ENCODE results near the gene FKBP5.
"Not testable (repeated sequence)": the region's sequence is repeated elsewhere in the genome, so short reads cannot be mapped to it uniquely, and the experiment has no call there.

Gene FKBP5

DNA sequence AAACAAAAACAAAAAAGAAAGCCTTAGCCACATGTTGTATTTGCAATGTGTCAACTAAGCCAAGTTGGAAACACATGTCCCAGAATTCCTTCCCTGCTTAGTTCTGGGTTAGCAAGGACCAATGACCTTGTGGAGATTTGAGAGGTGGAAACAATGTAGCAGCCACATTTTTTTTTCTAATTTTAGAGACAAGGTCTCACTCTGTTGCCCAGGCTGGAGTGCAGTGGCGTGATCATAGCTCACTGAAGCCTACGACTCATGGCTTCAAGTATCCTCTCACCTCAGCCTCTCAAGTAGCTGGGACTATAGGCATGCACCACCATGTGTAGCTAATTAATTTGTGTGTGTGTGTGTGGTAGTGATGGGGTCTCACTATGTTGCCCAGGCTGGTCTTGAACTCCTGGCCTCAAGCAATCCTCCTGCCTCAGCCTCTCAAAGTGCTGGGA lies 117.8 kb downstream of the FKBP5 start:
- not testable (repeated sequence) for H3K4me1 ChIP-seq (ENCODE audit: insufficient read depth, low read length); H3K9ac ChIP-seq (ENCODE audit: low read depth, low read length); H3K4me3 ChIP-seq (ENCODE audit: low read length); H3K27ac ChIP-seq (ENCODE audit: low read length); H3K27me3 ChIP-seq (ENCODE audit: insufficient read depth, low read length)
- Histone ChIP-seq H3K9me3 (ENCODE audit: insufficient read depth, low read depth, low read length) (peaks cover 11% of the 10 kb centered on the region; the same call in 1 of the 2 replicates), H3K36me3 (ENCODE audit: insufficient read depth, low read depth, low read length) (peaks cover 22% of the 10 kb centered on the region)

- H3K9ac ChIP-seq (ENCODE audit: low read depth, low read length): no peak overlapping the region
- peaks cover 11% of the 10 kb centered on the region; the same call in 1 of the 2 replicates for H3K9me3 ChIP-seq (ENCODE audit: insufficient read depth, low read depth, low read length)
- H3K36me3 ChIP-seq (ENCODE audit: insufficient read depth, low read depth, low read length): 0 out of 2 replicates have a peak, but pooled peaks cover 5% of the 10 kb centered on the region
- no peak overlapping the region for H3K4me3 ChIP-seq (ENCODE audit: low read length)
- no peaks in the 10 kb centered on the region for H3K4me1 ChIP-seq (ENCODE audit: insufficient read depth, low read length)
- no peaks in the 10 kb centered on the region for H3K27me3 ChIP-seq (ENCODE audit: insufficient read depth, low read length)
- H3K27ac ChIP-seq (ENCODE audit: low read length): no peak overlapping the region
Measured at GRCh38 chr6:35569011-35569461, 119.7 kb downstream of the FKBP5 start.

DNA sequence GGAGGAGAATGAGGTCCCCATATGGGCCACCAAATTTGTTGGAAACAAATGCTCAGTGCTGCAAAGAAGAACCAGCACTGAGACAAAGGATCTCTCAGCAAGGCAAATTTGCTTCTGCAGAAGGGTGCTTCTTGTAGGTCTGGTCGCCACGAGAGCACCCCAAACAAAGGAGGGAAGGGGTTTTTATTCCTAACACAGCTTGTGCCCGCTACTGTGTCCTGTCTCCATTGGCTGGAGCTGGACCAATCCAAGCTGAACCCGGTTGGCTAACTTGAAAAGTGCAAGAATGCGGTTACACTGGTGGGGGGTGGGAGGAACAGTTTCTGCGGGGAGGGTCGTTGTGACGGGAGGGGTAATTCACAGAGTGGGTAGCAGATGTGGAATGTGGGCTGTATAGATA lies 121.9 kb downstream of the FKBP5 start:
- H3K36me3 ChIP-seq (ENCODE audit: insufficient read depth, low read depth, low read length): no peaks in the 10 kb centered on the region
- no peaks in the 10 kb centered on the region for H3K4me1 ChIP-seq (ENCODE audit: insufficient read depth, low read length)
- no peak overlapping the region for H3K27ac ChIP-seq (ENCODE audit: low read length)
- H3K27me3 ChIP-seq (ENCODE audit: insufficient read depth, low read length): no peaks in the 10 kb centered on the region
- no peak overlapping the region for H3K4me3 ChIP-seq (ENCODE audit: low read length)
- peaks cover 11% of the 10 kb centered on the region; the same call in 1 of the 2 replicates for H3K9me3 ChIP-seq (ENCODE audit: insufficient read depth, low read depth, low read length)
- H3K9ac ChIP-seq (ENCODE audit: low read depth, low read length): no peak overlapping the region

- Histone ChIP-seq H3K27me3 (ENCODE audit: insufficient read depth, low read length) (no peaks in the 10 kb centered on the region), H3K9me3 (ENCODE audit: insufficient read depth, low read depth, low read length) (peaks cover 11% of the 10 kb centered on the region; the same call in 1 of the 2 replicates), H3K9ac (ENCODE audit: low read depth, low read length) (no peak overlapping the region), H3K36me3 (ENCODE audit: insufficient read depth, low read depth, low read length) (no peaks in the 10 kb centered on the region), H3K27ac (ENCODE audit: low read length) (no peak overlapping the region), H3K4me1 (ENCODE audit: insufficient read depth, low read length) (peaks cover 6% of the 10 kb centered on the region; the same call in 1 of the 2 replicates), H3K4me3 (ENCODE audit: low read length) (no peak overlapping the region)
Measured at GRCh38 chr6:35564733-35565132, 124.0 kb downstream of the FKBP5 start.

- Histone ChIP-seq H3K27me3 (ENCODE audit: insufficient read depth, low read length) (no peaks in the 10 kb centered on the region), H3K4me1 (ENCODE audit: insufficient read depth, low read length) (peaks cover 6% of the 10 kb centered on the region; the same call in 1 of the 2 replicates), H3K9ac (ENCODE audit: low read depth, low read length) (no peak overlapping the region), H3K36me3 (ENCODE audit: insufficient read depth, low read depth, low read length) (no peaks in the 10 kb centered on the region), H3K4me3 (ENCODE audit: low read length) (no peak overlapping the region), H3K27ac (ENCODE audit: low read length) (no peak overlapping the region), H3K9me3 (ENCODE audit: insufficient read depth, low read depth, low read length) (peaks cover 9% of the 10 kb centered on the region; the same call in 1 of the 2 replicates)
Measured at GRCh38 chr6:35562060-35562459, 126.7 kb downstream of the FKBP5 start.

- no peak overlapping the region for H3K27ac ChIP-seq (ENCODE audit: low read length)
- H3K4me3 ChIP-seq (ENCODE audit: low read length): no peak overlapping the region
- H3K4me1 ChIP-seq (ENCODE audit: insufficient read depth, low read length): peaks cover 6% of the 10 kb centered on the region; the same call in 1 of the 2 replicates
- H3K9ac ChIP-seq (ENCODE audit: low read depth, low read length): no peak overlapping the region
- H3K36me3 ChIP-seq (ENCODE audit: insufficient read depth, low read depth, low read length): no peaks in the 10 kb centered on the region
- H3K27me3 ChIP-seq (ENCODE audit: insufficient read depth, low read length): no peaks in the 10 kb centered on the region
- H3K9me3 ChIP-seq (ENCODE audit: insufficient read depth, low read depth, low read length): no peaks in the 10 kb centered on the region
Measured at GRCh38 chr6:35561113-35561512, 127.6 kb downstream of the FKBP5 start.

DNA sequence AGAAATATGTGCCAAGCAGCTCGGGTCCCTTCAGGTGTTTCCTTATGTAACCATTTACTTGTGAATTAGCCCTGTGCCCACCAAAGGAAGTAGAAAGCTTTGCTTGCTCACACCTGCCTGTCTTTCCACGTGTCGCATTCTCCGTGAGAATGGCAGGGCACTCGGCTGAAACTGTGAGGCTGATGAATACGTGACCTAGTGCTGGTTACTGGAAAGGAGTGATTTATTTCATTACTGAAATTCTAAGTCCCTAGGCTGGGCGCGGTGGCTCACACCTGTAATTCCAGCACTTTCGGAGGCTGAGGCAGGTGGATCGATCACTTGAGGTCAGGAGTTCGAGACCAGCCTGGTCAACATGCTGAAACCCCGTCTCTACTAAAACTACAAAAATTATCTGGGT lies 130.1 kb downstream of the FKBP5 start:
- Histone ChIP-seq H3K27ac (ENCODE audit: low read length) (no peak overlapping the region), H3K9ac (ENCODE audit: low read depth, low read length) (no peak overlapping the region), H3K36me3 (ENCODE audit: insufficient read depth, low read depth, low read length) (no peaks in the 10 kb centered on the region), H3K4me3 (ENCODE audit: low read length) (no peak overlapping the region), H3K9me3 (ENCODE audit: insufficient read depth, low read depth, low read length) (no peaks in the 10 kb centered on the region), H3K27me3 (ENCODE audit: insufficient read depth, low read length) (no peaks in the 10 kb centered on the region), H3K4me1 (ENCODE audit: insufficient read depth, low read length) (peaks cover 6% of the 10 kb centered on the region; the same call in 1 of the 2 replicates)

- Histone ChIP-seq H3K9ac (ENCODE audit: low read depth, low read length) (no peak overlapping the region), H3K4me3 (ENCODE audit: low read length) (no peak overlapping the region), H3K27me3 (ENCODE audit: insufficient read depth, low read length) (no peaks in the 10 kb centered on the region), H3K9me3 (ENCODE audit: insufficient read depth, low read depth, low read length) (no peaks in the 10 kb centered on the region), H3K4me1 (ENCODE audit: insufficient read depth, low read length) (peaks cover 6% of the 10 kb centered on the region; the same call in 1 of the 2 replicates), H3K36me3 (ENCODE audit: insufficient read depth, low read depth, low read length) (no peaks in the 10 kb centered on the region), H3K27ac (ENCODE audit: low read length) (no peak overlapping the region)
Measured at GRCh38 chr6:35557239-35557638, 131.5 kb downstream of the FKBP5 start.

- Histone ChIP-seq H3K9me3 (ENCODE audit: insufficient read depth, low read depth, low read length) (no peaks in the 10 kb centered on the region), H3K27me3 (ENCODE audit: insufficient read depth, low read length) (no peaks in the 10 kb centered on the region), H3K36me3 (ENCODE audit: insufficient read depth, low read depth, low read length) (no peaks in the 10 kb centered on the region), H3K27ac (ENCODE audit: low read length) (no peak overlapping the region), H3K4me3 (ENCODE audit: low read length) (no peak overlapping the region), H3K9ac (ENCODE audit: low read depth, low read length) (no peak overlapping the region), H3K4me1 (ENCODE audit: insufficient read depth, low read length) (no peaks in the 10 kb centered on the region)
Measured at GRCh38 chr6:35554811-35555210, 133.9 kb downstream of the FKBP5 start.

DNA sequence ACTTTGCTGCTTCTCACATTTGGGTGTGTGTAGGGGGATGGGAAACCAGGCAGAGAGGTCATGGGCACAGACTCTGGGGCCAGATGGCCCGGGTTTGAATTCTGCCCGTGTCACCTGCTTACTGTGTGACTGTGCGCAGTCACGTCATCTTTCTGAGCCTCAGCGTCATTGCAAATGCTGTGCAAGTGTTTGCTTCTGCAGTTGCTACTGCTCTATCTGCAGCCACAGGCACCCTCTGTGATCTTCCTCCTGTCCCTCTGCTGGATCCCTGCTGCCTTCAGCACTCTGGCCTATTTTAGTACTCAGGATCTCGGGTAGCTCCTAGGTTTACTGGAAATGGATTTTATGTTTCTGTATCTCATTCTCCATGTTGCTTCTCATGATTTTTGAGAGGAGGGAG lies 135.4 kb downstream of the FKBP5 start:
- H3K9ac ChIP-seq (ENCODE audit: low read depth, low read length): no peak overlapping the region
- no peak overlapping the region for H3K4me3 ChIP-seq (ENCODE audit: low read length)

DNA sequence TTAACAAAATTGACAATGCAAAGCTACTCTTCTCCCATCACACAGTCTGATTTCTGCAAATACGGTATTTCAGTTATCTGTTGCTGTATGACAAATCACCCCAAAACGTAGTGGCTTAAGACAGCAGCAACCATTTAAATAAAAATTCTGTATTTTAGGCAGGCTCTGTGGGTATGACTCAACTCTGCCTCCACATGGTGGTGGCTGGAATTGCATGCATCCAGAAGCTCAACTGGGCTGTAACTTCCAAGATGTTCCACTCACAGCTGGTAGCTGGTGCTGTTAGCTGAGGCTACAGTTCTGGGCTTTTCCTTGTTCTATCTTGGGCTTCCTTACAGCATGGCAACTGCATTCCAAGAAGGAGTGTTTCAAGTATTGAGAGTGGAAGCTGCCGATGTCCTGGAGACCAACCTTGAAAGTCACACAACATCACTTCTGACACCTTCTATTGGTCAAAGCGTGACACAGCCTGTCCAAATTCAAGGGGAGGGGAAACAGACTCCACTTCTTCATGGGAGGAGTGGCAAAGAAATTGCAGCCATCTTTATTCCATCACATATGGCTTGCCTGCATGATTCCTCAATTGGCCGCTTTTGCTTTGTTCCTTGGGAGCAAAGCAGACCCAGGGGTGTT lies 136.3 kb downstream of the FKBP5 start:
- Histone ChIP-seq H3K27ac (ENCODE audit: low read length) (no peak overlapping the region), H3K27me3 (ENCODE audit: insufficient read depth, low read length) (no peaks in the 10 kb centered on the region), H3K4me1 (ENCODE audit: insufficient read depth, low read length) (no peaks in the 10 kb centered on the region), H3K36me3 (ENCODE audit: insufficient read depth, low read depth, low read length) (no peaks in the 10 kb centered on the region), H3K4me3 (ENCODE audit: low read length) (no peak overlapping the region), H3K9me3 (ENCODE audit: insufficient read depth, low read depth, low read length) (no peaks in the 10 kb centered on the region), H3K9ac (ENCODE audit: low read depth, low read length) (no peak overlapping the region)

More for the DNA sequence above, 135.4 kb downstream of the FKBP5 start:
- no peaks in the 10 kb centered on the region for H3K36me3 ChIP-seq (ENCODE audit: insufficient read depth, low read depth, low read length)
- no peaks in the 10 kb centered on the region for H3K27me3 ChIP-seq (ENCODE audit: insufficient read depth, low read length)
- no peaks in the 10 kb centered on the region for H3K4me1 ChIP-seq (ENCODE audit: insufficient read depth, low read length)
- no peak overlapping the region for H3K27ac ChIP-seq (ENCODE audit: low read length)
- H3K9me3 ChIP-seq (ENCODE audit: insufficient read depth, low read depth, low read length): no peaks in the 10 kb centered on the region

DNA sequence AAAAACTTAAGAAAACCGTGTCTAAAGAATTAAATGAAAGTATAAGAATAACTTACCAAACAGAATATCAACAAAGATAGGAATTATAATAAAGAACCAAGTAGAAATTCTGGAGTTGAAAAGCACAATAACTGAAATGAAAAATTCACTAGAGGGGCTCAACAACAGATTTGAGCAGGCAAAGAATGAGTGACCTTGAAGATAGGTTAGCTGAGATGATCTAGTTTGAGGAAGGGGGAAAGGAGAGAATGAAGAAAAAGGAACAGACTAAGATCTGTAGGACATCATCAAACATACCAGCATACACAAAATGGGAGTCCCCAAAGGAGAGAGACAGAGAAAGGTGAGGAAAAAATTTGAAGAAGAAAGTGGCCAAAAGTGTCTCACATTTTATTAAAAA lies 138.3 kb downstream of the FKBP5 start:
- no peaks in the 10 kb centered on the region for H3K9me3 ChIP-seq (ENCODE audit: insufficient read depth, low read depth, low read length)
- no peaks in the 10 kb centered on the region for H3K4me1 ChIP-seq (ENCODE audit: insufficient read depth, low read length)
- H3K27ac ChIP-seq (ENCODE audit: low read length): no peak overlapping the region
- no peaks in the 10 kb centered on the region for H3K36me3 ChIP-seq (ENCODE audit: insufficient read depth, low read depth, low read length)
- H3K9ac ChIP-seq (ENCODE audit: low read depth, low read length): no peak overlapping the region
- H3K27me3 ChIP-seq (ENCODE audit: insufficient read depth, low read length): no peaks in the 10 kb centered on the region
- H3K4me3 ChIP-seq (ENCODE audit: low read length): no peak overlapping the region
